Measurements from ENCODE around the gene EMC8. TPM values are rescaled to one million over a fixed set of nuclear protein-coding genes. Genes with fewer than 3 reads are reported as not detected.

EMC8 gene
- total RNA-seq, 6 experiments from 2014 or later, result 9.2 to 22.4 (median 12.1) TPM

DNA sequence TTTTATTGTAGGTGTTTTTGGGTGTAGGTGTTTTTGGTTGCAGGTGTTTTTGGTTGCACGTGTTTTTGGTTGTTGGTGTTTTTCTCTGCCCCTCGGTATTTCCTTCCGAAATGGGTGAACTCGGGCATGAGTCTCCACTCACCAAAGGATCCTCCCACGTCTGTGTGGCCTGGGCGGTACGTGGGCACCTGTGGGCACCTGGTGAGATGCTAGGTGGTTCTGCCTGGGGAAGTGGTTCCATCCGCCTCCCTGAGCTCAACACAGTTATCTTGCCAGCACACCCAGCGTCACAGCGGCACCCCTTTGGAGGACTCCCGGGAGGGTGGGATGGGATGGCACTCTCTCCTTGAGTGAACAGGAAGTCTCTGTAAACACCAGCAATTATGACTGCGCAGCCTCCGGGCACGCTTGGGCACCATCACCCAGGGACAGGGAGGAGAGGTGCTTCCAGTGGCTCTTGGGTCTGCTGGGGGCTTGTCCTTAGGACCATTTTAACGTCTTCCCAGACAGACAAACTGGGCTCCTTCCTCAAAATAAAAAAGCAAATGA lies 29.9 kb upstream of the EMC8 start:
- DNase-seq (no peak), ATAC-seq (no peak)
- intact Hi-C loops (cut with DNase I), result no loop called here
- TF ChIP-seq, protein P1, sequence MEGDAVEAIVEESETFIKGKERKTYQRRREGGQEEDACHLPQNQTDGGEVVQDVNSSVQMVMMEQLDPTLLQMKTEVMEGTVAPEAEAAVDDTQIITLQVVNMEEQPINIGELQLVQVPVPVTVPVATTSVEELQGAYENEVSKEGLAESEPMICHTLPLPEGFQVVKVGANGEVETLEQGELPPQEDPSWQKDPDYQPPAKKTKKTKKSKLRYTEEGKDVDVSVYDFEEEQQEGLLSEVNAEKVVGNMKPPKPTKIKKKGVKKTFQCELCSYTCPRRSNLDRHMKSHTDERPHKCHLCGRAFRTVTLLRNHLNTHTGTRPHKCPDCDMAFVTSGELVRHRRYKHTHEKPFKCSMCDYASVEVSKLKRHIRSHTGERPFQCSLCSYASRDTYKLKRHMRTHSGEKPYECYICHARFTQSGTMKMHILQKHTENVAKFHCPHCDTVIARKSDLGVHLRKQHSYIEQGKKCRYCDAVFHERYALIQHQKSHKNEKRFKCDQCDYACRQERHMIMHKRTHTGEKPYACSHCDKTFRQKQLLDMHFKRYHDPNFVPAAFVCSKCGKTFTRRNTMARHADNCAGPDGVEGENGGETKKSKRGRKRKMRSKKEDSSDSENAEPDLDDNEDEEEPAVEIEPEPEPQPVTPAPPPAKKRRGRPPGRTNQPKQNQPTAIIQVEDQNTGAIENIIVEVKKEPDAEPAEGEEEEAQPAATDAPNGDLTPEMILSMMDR (IDR thresholded peaks at IDR 0.05), result no peak
- TF ChIP-seq POLR2A (IDR thresholded peaks at IDR 0.05), result no peak
- H3K4me1 ChIP-seq, result no peaks in the 10 kb centered on the region
- 46% methylated on average over 7 of the region's 15 CpGs for WGBS (ENCODE audit: insufficient coverage, low coverage, low lambda C conversion rate, missing lambda C conversion rate)
- no peak overlapping the region for H3K4me3 ChIP-seq
- no peaks in the 10 kb centered on the region for H3K36me3 ChIP-seq
- H3K27ac ChIP-seq, result no peak overlapping the region
- H3K9me3 ChIP-seq, result no peaks in the 10 kb centered on the region
- no peaks in the 10 kb centered on the region for H3K27me3 ChIP-seq

DNA sequence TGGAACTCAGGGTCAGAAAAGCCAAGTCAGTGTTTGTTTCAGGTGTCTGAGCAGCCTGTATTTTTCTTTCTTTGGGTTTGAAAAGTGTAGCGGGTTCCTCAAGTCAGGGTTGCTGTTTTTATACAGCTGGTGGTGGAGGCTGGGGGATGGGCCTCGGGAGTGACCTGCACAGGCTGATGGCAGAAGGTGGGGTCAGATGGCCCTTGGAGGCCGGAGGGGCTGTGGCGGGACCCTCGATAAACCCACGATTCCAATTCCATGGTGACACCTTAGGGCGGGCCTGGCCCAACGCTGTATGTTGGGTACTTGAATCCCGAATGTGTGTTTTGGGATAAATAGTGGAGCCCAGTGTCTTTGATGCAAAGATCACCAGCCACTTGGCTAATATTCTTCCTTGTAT lies 28.8 kb upstream of the EMC8 start:
- no peak for ATAC-seq
- 83% methylated on average over 8 of the region's 9 CpGs for WGBS (ENCODE audit: insufficient coverage, low coverage, low lambda C conversion rate, missing lambda C conversion rate)

DNA sequence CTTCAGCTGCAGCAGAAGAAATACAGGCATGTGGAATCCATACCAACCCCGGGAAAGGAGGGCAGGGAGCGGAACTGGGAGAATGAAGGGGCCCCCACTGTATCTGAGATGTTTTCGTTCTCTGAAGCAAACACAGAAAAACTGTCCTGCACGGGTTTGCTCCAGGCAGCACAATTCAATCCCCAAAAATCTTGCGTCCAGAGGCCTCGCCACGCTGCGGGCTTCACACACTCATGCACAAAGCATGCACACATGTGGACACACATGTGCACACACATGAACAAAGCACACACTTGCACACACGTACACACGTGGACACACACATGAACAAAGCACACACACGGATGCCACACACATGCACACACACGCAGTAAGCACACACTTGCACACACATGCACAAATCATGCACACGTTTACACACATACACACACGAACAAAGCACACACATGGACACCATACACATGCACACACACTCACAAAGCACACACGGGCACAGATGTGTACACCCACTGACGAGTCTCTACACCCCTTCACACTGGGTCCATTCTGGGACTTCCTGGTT lies 27.4 kb upstream of the EMC8 start:
- Histone ChIP-seq H3K27me3 (no peaks in the 10 kb centered on the region), H3K9me3 (no peaks in the 10 kb centered on the region), H3K36me3 (no peaks in the 10 kb centered on the region), H3K27ac (no peak overlapping the region), H3K4me3 (no peak overlapping the region), H3K4me1 (no peaks in the 10 kb centered on the region)
- no peak for TF ChIP-seq POLR2A (IDR thresholded peaks at IDR 0.05)
- intact Hi-C loops (cut with DNase I), result no loop called here
- DNase-seq (no peak), ATAC-seq (no peak)
- WGBS (ENCODE audit: insufficient coverage, low coverage, low lambda C conversion rate, missing lambda C conversion rate), result 66% methylated on average over 4 of the region's 16 CpGs

More for the DNA sequence above, 28.8 kb upstream of the EMC8 start:
- Histone ChIP-seq H3K4me3 (no peak overlapping the region), H3K27me3 (no peaks in the 10 kb centered on the region), H3K9me3 (no peaks in the 10 kb centered on the region), H3K36me3 (no peaks in the 10 kb centered on the region), H3K27ac (no peak overlapping the region), H3K4me1 (no peaks in the 10 kb centered on the region)
- no peak for DNase-seq
- TF ChIP-seq POLR2A (IDR thresholded peaks at IDR 0.05), result no peak
- TF ChIP-seq, protein P1 (IDR thresholded peaks at IDR 0.05), result no peak
- intact Hi-C loops (cut with DNase I), result no loop called here

DNA sequence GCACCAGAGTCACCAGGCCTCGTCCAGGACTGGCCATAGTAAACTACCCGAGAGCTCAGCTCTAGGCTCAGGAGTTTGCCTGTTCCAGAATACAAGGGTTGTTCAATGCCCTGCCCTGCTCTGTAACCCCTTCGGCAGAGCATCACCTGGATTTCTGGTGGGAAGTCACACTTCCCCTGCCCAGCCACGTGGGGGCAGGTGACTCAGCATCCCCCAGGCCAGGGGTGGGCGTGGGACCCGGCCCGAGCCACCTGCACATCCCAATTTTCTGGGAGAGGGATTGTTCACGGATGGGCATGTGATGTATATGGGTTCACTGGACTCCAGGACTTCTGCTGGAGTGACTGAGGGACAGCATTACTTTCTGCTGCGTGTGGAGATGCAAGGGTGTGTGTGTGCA lies 26.0 kb upstream of the EMC8 start:
- intact Hi-C loops (cut with DNase I), result no loop called here
- no peaks in the 10 kb centered on the region for H3K36me3 ChIP-seq
- no CpG with 5 or more reads among the region's 9 CpGs for WGBS (ENCODE audit: insufficient coverage, low coverage, low lambda C conversion rate, missing lambda C conversion rate)
- no peaks in the 10 kb centered on the region for H3K27me3 ChIP-seq
- H3K9me3 ChIP-seq, result no peaks in the 10 kb centered on the region
- no peak for TF ChIP-seq POLR2A (IDR thresholded peaks at IDR 0.05)
- TF ChIP-seq, protein P1 (IDR thresholded peaks at IDR 0.05), result no peak
- no peak for DNase-seq
- H3K4me3 ChIP-seq, result no peak overlapping the region
- no peaks in the 10 kb centered on the region for H3K4me1 ChIP-seq
- ATAC-seq, result no peak
- no peak overlapping the region for H3K27ac ChIP-seq

DNA sequence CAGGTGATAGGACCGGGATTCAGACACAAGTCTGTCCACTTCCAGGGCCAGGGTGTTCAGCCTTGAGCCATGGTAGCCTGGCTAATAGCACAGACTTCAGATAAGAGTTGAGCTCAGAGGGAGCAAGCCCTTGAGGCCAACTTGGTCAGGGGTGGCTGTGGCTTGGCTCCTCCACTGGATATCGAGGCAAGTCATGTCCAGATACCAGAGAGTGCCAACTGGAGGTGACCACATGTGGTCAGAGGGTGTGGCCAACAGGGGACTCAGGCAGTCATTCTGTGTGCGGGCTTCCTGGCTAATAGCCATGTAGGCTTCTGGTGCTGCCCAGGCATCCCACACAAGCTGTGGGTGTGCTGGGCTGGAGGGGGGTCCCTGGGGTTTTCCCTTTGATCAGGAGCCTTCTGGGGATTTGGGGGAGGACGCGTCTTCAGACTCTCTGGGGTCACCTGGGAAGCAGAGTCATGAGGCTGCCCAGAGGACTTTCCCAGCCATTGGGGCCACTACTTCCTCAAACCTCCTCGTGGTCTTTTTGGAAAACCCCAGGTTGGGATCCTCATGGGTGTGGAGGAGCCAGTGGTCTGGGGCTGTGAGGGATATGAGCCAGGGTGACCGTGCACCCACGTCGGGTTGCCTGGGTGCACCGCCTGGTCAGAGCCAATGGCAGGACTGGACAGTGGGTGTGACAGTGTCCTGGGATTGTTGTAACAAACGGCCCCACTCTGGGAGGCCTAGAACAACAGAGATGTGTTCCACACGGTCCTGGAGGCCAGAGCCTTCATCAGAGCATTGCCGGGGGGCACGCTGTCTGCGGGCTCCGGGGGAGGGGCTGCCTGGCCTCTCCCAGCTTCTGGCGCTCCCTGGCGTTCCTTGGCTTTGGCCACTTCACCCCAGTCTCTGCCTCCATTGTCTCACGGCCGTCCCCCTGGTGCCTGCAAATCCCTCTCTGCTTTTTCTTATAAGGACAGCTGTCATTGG lies 25.1 kb upstream of the EMC8 start:
- intact Hi-C loops (cut with DNase I), result loop anchor here (5.0 kb wide), 1 partner anchor 163 kb away; no protein-coding TSS in a partner anchor
- ATAC-seq (no peak), DNase-seq (no peak)
- H3K36me3 ChIP-seq, result no peaks in the 10 kb centered on the region
- no peak overlapping the region for H3K27ac ChIP-seq
- H3K4me3 ChIP-seq, result no peak overlapping the region
- H3K27me3 ChIP-seq, result no peaks in the 10 kb centered on the region
- no peaks in the 10 kb centered on the region for H3K9me3 ChIP-seq
- TF ChIP-seq, protein P1 (IDR thresholded peaks at IDR 0.05), result no peak
- no peak for TF ChIP-seq POLR2A (IDR thresholded peaks at IDR 0.05)
- WGBS (ENCODE audit: insufficient coverage, low coverage, low lambda C conversion rate, missing lambda C conversion rate), result 92% methylated on average over 3 of the region's 20 CpGs
- H3K4me1 ChIP-seq, result no peaks in the 10 kb centered on the region

Data from right lobe of liver (tissue), 6 donors.